ENCODE results near the gene SMIM23.

The SMIM23 gene

GRCh38 chr5:171785517-171785916, at the start of gene SMIM23:
SMIM23 (plus strand) TSS chr5:171785817; CDS start chr5:171785872, 55 bp downstream.
- no peak for DNase-seq (ENCODE audit: low spot score)

DNA sequence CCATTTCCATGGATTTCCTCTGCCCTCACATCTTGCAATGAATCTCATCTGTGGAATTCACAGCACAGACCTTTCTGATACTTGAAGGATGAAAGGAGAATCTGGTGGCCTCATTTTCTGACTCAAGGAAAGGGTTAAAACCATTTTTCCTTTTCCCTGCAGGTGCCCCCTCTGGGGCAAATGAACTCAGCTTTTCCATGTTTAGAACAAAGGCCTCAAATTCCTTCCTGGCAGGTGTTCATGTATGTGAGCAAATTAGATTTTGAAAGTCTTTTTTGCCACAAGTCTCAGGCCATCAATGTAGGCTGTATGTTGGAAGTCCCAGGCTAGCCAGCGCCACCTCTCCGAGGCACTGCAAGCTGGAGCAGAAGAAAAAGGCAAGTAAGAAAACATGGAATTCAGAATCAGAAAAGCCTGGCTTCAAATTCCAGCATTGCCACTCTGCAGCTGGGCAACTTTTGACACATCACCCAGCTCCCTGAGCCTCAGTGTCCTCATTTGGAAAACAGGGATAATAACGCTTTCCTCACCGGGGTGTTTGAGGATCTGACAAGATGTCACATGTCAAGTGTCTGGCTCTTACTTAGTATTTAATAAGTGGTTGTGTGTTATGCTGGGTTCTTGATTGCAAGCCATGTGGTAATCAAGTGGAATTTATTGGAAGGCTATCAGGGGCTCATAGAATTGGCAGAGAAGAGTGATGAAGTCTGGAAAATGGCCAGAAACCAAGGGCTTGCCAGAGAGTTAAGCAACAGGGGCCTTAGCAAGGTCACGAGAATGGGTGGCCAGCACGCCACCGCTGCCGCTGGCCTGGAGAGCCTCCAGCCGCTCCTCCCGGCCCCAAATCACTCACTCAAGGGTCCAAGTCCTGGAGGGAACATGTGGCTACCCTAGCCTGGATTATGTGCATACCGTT, 48.4 kb upstream of the SMIM23 start:
- DNase-seq (ENCODE audit: low spot score) = no peak

DNA sequence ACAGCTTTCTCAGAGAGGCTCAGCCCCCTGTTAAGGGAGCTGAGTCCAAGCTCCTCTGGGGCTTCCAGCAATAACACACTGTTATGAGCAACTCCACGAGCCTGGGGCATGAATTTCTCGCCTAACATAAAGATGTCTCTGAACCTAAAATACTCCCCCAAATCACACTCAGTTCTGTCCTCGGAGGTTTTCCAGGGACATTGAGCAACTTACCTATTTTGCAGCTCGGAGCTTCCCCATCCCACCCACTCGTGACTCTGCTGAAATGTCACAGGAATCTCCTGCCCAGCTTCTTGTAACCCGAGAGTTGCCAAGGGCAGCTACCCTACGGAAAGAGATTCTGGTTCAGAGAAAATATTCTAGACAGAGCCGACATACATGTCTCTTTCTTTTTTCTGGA, 47.1 kb upstream of the SMIM23 start:
- DNase-seq (ENCODE audit: low spot score) = no peak

- DNase-seq (ENCODE audit: low spot score) = no peak
Observed at GRCh38 chr5:171739271-171739670, 46.3 kb upstream of the SMIM23 start.

DNA sequence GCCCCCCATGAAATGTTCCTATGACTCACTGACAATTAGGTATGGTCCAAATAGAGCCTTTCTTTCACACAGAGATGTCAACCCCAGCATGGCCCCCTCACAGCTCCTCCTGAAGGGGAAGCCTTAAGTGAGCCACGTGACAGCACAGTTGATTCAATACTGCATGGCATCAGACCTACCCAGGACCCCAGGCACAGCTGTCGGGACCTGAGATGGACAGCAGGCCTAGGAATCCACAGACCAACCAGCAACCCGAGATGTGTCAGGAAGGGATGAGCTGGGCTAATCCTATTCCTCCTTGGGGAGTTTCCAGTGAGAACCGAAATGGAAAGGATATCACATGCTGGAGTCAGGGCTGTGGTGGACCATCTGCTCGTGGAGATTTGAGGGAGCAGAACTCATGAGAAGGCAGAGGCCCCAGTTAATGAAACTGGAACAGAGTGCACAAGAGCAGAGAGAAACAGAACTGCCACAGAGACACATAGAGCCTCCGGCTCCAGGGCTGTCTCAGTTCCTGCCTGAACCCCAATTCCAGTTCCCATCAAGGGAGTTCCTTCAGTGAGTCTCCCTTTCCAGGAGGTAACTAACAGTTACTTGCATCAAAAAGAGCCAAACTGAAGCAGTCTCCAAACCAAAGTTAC, 42.1 kb upstream of the SMIM23 start:
- no peak for DNase-seq (ENCODE audit: low spot score)

DNA sequence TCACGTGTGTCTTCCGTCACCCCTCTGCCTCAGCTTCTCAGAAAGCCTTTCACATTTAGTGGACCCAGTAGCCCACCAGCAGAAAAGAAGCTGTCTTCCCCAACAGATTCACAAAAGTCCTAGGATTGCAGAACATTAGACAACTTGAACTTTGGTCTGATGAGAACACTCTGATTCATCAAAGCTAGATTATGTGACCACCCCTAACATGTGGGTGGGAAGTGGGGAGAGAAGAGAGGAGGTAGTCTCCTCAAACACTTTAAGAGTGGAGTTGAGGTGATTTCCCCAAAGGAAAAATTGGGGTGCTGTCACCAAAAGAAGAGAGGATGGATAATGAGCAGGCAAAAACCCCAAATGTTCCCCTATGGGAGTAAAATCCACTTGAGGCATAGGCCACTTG, 41.4 kb upstream of the SMIM23 start:
- DNase-seq (ENCODE audit: low spot score) = no peak

GRCh38 chr5:171744882-171745281, 40.7 kb upstream of the SMIM23 start:
- DNase-seq (ENCODE audit: low spot score) = no peak

- no peak for DNase-seq (ENCODE audit: low spot score)
Observed at GRCh38 chr5:171745602-171746001, 40.0 kb upstream of the SMIM23 start.

GRCh38 chr5:171747061-171747859, 38.4 kb upstream of the SMIM23 start:
- no peak for DNase-seq (ENCODE audit: low spot score)

GRCh38 chr5:171748720-171749119, 36.9 kb upstream of the SMIM23 start:
- no peak for DNase-seq (ENCODE audit: low spot score)

GRCh38 chr5:171749365-171749764, 36.3 kb upstream of the SMIM23 start:
- DNase-seq (ENCODE audit: low spot score) = no peak

DNA sequence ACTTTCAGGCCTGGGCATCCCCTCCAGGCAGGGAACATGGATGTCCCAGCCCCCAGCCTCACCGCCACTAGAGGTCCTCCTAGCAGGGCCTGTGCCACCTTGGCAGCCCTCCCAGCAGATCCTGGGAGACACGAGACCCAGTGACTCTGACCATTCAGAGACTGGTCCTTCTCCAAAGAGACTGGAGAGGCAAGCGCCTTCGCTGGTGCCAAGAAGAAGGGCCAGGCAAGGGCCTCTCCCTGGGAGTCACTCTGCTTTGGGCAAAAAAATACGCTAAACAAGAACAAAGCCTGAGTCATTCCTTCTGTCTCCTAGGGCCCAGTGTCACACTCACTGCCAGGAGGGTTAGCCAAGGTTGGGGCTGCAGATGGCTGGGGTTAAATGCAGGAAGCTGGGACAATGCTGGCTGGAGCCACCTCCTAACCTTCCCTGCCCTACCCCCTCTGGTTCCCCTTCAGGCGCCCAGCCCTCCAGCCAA, 35.3 kb upstream of the SMIM23 start:
- no peak for DNase-seq (ENCODE audit: low spot score)

DNA sequence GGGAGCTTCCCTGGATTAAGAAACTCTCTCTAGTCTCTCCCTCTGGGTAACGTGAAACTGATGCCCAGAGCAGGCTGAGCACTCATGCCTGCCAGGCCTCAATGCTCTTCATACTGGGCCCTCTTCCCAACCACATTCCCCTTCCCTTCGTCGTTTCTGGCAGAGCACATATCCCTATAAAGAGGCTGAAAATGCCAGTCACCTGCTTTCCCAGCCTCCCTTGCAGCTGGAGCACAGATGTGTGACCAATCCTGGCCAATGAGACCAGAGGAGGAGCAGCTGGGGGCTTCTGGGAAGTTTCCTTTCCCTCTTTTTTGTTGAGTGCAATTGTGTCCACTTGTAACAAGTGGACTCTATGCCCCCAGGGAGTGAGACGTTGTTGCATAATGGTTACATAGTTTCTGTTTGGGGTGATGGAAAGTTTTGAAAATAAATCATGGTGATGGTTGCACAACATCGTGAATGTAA, 30.2 kb upstream of the SMIM23 start:
- DNase-seq (ENCODE audit: low spot score) = no peak

GRCh38 chr5:171757853-171758535, 27.6 kb upstream of the SMIM23 start:
- DNase-seq (ENCODE audit: low spot score) = no peak

- DNase-seq (ENCODE audit: low spot score) = no peak
Observed at GRCh38 chr5:171759777-171760176, 25.8 kb upstream of the SMIM23 start.

DNA sequence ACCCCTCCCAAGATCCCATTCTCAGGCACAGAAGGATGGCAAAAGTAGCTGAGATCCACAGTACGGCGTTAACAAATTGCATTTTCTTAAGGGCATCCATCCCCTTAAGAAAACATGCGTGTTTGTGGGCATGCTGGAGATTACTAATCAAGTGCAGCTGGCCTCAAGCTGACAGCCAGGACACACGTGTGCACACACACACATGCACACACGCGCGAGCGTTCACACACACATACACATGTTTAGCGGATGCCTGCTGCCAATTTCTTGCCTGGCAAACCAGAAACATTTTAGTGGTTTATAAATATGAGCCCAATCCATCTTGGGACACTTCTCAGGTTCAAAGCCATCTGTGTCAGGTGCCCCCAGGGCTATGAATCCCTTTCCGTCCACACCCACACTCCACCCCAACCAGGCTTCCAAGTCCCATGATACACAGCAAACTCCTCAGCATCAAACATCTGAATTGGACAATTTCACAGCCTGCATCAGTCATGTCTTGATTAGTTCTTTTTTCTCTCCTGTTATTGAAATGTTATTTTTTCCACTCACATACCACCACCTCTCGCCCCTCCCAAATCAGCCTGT, 23.5 kb upstream of the SMIM23 start:
- peak; percentile 20 for DNase-seq (ENCODE audit: low spot score)

- no peak for DNase-seq (ENCODE audit: low spot score)
Observed at GRCh38 chr5:171762903-171763302, 22.7 kb upstream of the SMIM23 start.

GRCh38 chr5:171764265-171764664, 21.4 kb upstream of the SMIM23 start:
- no peak for DNase-seq (ENCODE audit: low spot score)

- no peak for DNase-seq (ENCODE audit: low spot score)
Observed at GRCh38 chr5:171766875-171767274, 18.7 kb upstream of the SMIM23 start.

- DNase-seq (ENCODE audit: low spot score) = no peak
Observed at GRCh38 chr5:171770153-171770552, 15.5 kb upstream of the SMIM23 start.

- DNase-seq (ENCODE audit: low spot score) = no peak
Observed at GRCh38 chr5:171771856-171772255, 13.8 kb upstream of the SMIM23 start.
